HG02973 (cell line): ENCODE measurements around the gene RBM15B.
A peak's percentile ranks its signal among the peaks of the same experiment; 100 is the strongest.

Experiments used
- ATAC-seq: cut with Tn5 transposase; IDR thresholded peaks from one replicate; pipeline ENCODE4 v1.9.1; 2021; ENCODE audit warnings: moderate library complexity; ENCODE audit not compliant: unreplicated experiment

Gene RBM15B

GRCh38 chr3:51391566-51392354, 675 bp downstream of the RBM15B start:
- ATAC-seq, result peak; percentile 5

GRCh38 chr3:51392355-51393133, 1.5 kb downstream of the RBM15B start:
- ATAC-seq, result no peak

- no peak for ATAC-seq
These were observed 2.0 kb downstream of the RBM15B start for GRCh38 chr3:51393134-51393495.

- ATAC-seq, result no peak
These were observed 2.5 kb downstream of the RBM15B start for GRCh38 chr3:51393564-51393963.

GRCh38 chr3:51394541-51394940, 3.5 kb downstream of the RBM15B start:
- no peak for ATAC-seq

GRCh38 chr3:51395493-51396213, 4.6 kb downstream of the RBM15B start:
- ATAC-seq, result no peak

- ATAC-seq, result no peak
These were observed 5.3 kb downstream of the RBM15B start for GRCh38 chr3:51396401-51396800.

- ATAC-seq, result no peak
These were observed 6.3 kb downstream of the RBM15B start for GRCh38 chr3:51397392-51397791.

- ATAC-seq, result no peak
These were observed 7.7 kb downstream of the RBM15B start for GRCh38 chr3:51398595-51399310.

- no peak for ATAC-seq
These were observed 9.1 kb downstream of the RBM15B start for GRCh38 chr3:51400166-51400565.

GRCh38 chr3:51401735-51402134, 10.7 kb downstream of the RBM15B start:
- no peak for ATAC-seq

GRCh38 chr3:51403675-51404074, 12.6 kb downstream of the RBM15B start:
- ATAC-seq, result no peak

GRCh38 chr3:51408021-51408420, 16.9 kb downstream of the RBM15B start:
- no peak for ATAC-seq

GRCh38 chr3:51408813-51409212, 17.7 kb downstream of the RBM15B start:
- no peak for ATAC-seq

- ATAC-seq, result no peak
These were observed 31.1 kb downstream of the RBM15B start for GRCh38 chr3:51422211-51422610.

- no peak for ATAC-seq
These were observed 35.8 kb downstream of the RBM15B start for GRCh38 chr3:51426921-51427320.

GRCh38 chr3:51429138-51429537, 38.1 kb downstream of the RBM15B start:
- no peak for ATAC-seq

GRCh38 chr3:51434110-51434509, 43.0 kb downstream of the RBM15B start:
- no peak for ATAC-seq

- no peak for ATAC-seq
These were observed 43.8 kb downstream of the RBM15B start for GRCh38 chr3:51434746-51435327.

- ATAC-seq, result no peak
These were observed 46.0 kb downstream of the RBM15B start for GRCh38 chr3:51436998-51437639.
